ENCODE measurements around the gene RPUSD3. TPM values are rescaled to one million over a fixed set of nuclear protein-coding genes. Genes with fewer than 3 reads are reported as not detected.
"Not testable (repeated sequence)": the region's sequence is repeated elsewhere in the genome, so short reads cannot be mapped to it uniquely, and the experiment has no call there.

RPUSD3 gene
- total RNA-seq, 1 experiment from 2014 or later: 46.9 TPM

- BruUV-seq (replicated peaks): no TSS peak
- TF ChIP-seq EZH2 (IDR thresholded peaks at IDR 0.05; ENCODE audit: borderline replicate concordance, low read depth, low read length, poor library complexity, severe bottlenecking): no peak
- no peaks in the 10 kb centered on the region for H3K27me3 ChIP-seq (replicated peaks; ENCODE audit: insufficient read depth, low read depth, low read length, poor library complexity)
- H3K36me3 ChIP-seq (ENCODE audit: insufficient read depth, low read length, poor library complexity, severe bottlenecking): no peaks in the 10 kb centered on the region
- no peak overlapping the region for H3K4me3 ChIP-seq (ENCODE audit: low read depth, low read length, poor library complexity, severe bottlenecking)
- ChIA-PET POLR2A (ENCODE audit: low non-redundant PET) (no interaction called here), CTCF (interaction anchor here (0.7 kb wide), 1 partner anchor 140 kb away, joined by 5 read pairs; no protein-coding TSS in a partner anchor)
- H3K27ac ChIP-seq (ENCODE audit: low read depth, low read length, poor library complexity, severe bottlenecking): no peak overlapping the region
- no peaks in the 10 kb centered on the region for H3K9me3 ChIP-seq (ENCODE audit: low read depth, low read length, poor library complexity, severe bottlenecking)
- intact Hi-C loops (cut with micrococcal nuclease; ENCODE audit: unreplicated experiment): no loop called here
- DNase-seq (ENCODE audit: low spot score): no peak
- no peaks in the 10 kb centered on the region for H3K4me1 ChIP-seq (ENCODE audit: insufficient read depth, low read length, poor library complexity, severe bottlenecking)
Observed at GRCh38 chr3:9870978-9871377, 27.2 kb upstream of the RPUSD3 start.

GRCh38 chr3:9869955-9870354 lies 26.1 kb upstream of the RPUSD3 start:
- no peak for DNase-seq (ENCODE audit: low spot score)
- Histone ChIP-seq H3K27ac (ENCODE audit: low read depth, low read length, poor library complexity, severe bottlenecking) (no peak overlapping the region), H3K27me3 (replicated peaks; ENCODE audit: insufficient read depth, low read depth, low read length, poor library complexity) (no peaks in the 10 kb centered on the region), H3K36me3 (ENCODE audit: insufficient read depth, low read length, poor library complexity, severe bottlenecking) (no peaks in the 10 kb centered on the region), H3K4me1 (ENCODE audit: insufficient read depth, low read length, poor library complexity, severe bottlenecking) (no peaks in the 10 kb centered on the region), H3K4me3 (ENCODE audit: low read depth, low read length, poor library complexity, severe bottlenecking) (no peak overlapping the region), H3K9me3 (ENCODE audit: low read depth, low read length, poor library complexity, severe bottlenecking) (no peaks in the 10 kb centered on the region)
- ChIA-PET CTCF (no interaction called here), POLR2A (ENCODE audit: low non-redundant PET) (no interaction called here)
- TF ChIP-seq EZH2 (IDR thresholded peaks at IDR 0.05; ENCODE audit: borderline replicate concordance, low read depth, low read length, poor library complexity, severe bottlenecking) (no peak), CTCF (conservative IDR thresholded peaks at IDR 0.05; ENCODE audit: low read depth, low read length) (no peak)
- intact Hi-C loops (cut with micrococcal nuclease; ENCODE audit: unreplicated experiment): no loop called here
- no TSS peak for BruUV-seq (replicated peaks)

GRCh38 chr3:9867106-9867505 lies 23.3 kb upstream of the RPUSD3 start:
- H3K4me1 ChIP-seq (ENCODE audit: insufficient read depth, low read length, poor library complexity, severe bottlenecking): peaks cover 9% of the 10 kb centered on the region
- POLR2A ChIA-PET (ENCODE audit: low non-redundant PET): no interaction called here
- H3K9me3 ChIP-seq (ENCODE audit: low read depth, low read length, poor library complexity, severe bottlenecking): no peaks in the 10 kb centered on the region
- no peak overlapping the region for H3K4me3 ChIP-seq (ENCODE audit: low read depth, low read length, poor library complexity, severe bottlenecking)
- H3K27ac ChIP-seq (ENCODE audit: low read depth, low read length, poor library complexity, severe bottlenecking): no peak overlapping the region
- intact Hi-C loops (cut with micrococcal nuclease; ENCODE audit: unreplicated experiment): no loop called here
- H3K27me3 ChIP-seq (replicated peaks; ENCODE audit: insufficient read depth, low read depth, low read length, poor library complexity): no peaks in the 10 kb centered on the region
- TF ChIP-seq EZH2 (IDR thresholded peaks at IDR 0.05; ENCODE audit: borderline replicate concordance, low read depth, low read length, poor library complexity, severe bottlenecking): no peak
- no peak for TF ChIP-seq CTCF (conservative IDR thresholded peaks at IDR 0.05; ENCODE audit: low read depth, low read length)
- CTCF ChIA-PET: no interaction called here
- no TSS peak for BruUV-seq (replicated peaks)
- no peak for DNase-seq (ENCODE audit: low spot score)
- no peaks in the 10 kb centered on the region for H3K36me3 ChIP-seq (ENCODE audit: insufficient read depth, low read length, poor library complexity, severe bottlenecking)

- intact Hi-C loops (cut with micrococcal nuclease; ENCODE audit: unreplicated experiment): no loop called here
- no peak for DNase-seq (ENCODE audit: low spot score)
- Histone ChIP-seq H3K36me3 (ENCODE audit: insufficient read depth, low read length, poor library complexity, severe bottlenecking) (no peaks in the 10 kb centered on the region), H3K27ac (ENCODE audit: low read depth, low read length, poor library complexity, severe bottlenecking) (no peak overlapping the region), H3K9me3 (ENCODE audit: low read depth, low read length, poor library complexity, severe bottlenecking) (no peaks in the 10 kb centered on the region), H3K4me1 (ENCODE audit: insufficient read depth, low read length, poor library complexity, severe bottlenecking) (peaks cover 9% of the 10 kb centered on the region), H3K4me3 (ENCODE audit: low read depth, low read length, poor library complexity, severe bottlenecking) (no peak overlapping the region), H3K27me3 (replicated peaks; ENCODE audit: insufficient read depth, low read depth, low read length, poor library complexity) (no peaks in the 10 kb centered on the region)
- TF ChIP-seq EZH2 (IDR thresholded peaks at IDR 0.05; ENCODE audit: borderline replicate concordance, low read depth, low read length, poor library complexity, severe bottlenecking) (no peak), CTCF (conservative IDR thresholded peaks at IDR 0.05; ENCODE audit: low read depth, low read length) (no peak)
- ChIA-PET CTCF (no interaction called here), POLR2A (ENCODE audit: low non-redundant PET) (no interaction called here)
- no TSS peak for BruUV-seq (replicated peaks)
Observed at GRCh38 chr3:9866639-9867038, 22.8 kb upstream of the RPUSD3 start.

- POLR2A ChIA-PET (ENCODE audit: low non-redundant PET); H3K27me3 ChIP-seq (replicated peaks; ENCODE audit: insufficient read depth, low read depth, low read length, poor library complexity); DNase-seq (ENCODE audit: low spot score); H3K4me3 ChIP-seq (ENCODE audit: low read depth, low read length, poor library complexity, severe bottlenecking); H3K36me3 ChIP-seq (ENCODE audit: insufficient read depth, low read length, poor library complexity, severe bottlenecking); H3K27ac ChIP-seq (ENCODE audit: low read depth, low read length, poor library complexity, severe bottlenecking); H3K4me1 ChIP-seq (ENCODE audit: insufficient read depth, low read length, poor library complexity, severe bottlenecking); BruUV-seq (replicated peaks); intact Hi-C loops (cut with micrococcal nuclease; ENCODE audit: unreplicated experiment); H3K9me3 ChIP-seq (ENCODE audit: low read depth, low read length, poor library complexity, severe bottlenecking): not testable (repeated sequence)
- CTCF ChIA-PET: interaction anchor here (0.5 kb wide), 1 partner anchor 67 kb away, joined by 5 read pairs; no protein-coding TSS in a partner anchor
Observed at GRCh38 chr3:9865125-9865637, 21.4 kb upstream of the RPUSD3 start.
